ENCODE results near the gene ATP11C. TPM values are rescaled to one million over a fixed set of nuclear protein-coding genes. Genes with fewer than 3 reads are reported as not detected.

The ATP11C gene
- total RNA-seq, 2 donors from 2014 or later = 23.2 to 28.3 TPM

DNA sequence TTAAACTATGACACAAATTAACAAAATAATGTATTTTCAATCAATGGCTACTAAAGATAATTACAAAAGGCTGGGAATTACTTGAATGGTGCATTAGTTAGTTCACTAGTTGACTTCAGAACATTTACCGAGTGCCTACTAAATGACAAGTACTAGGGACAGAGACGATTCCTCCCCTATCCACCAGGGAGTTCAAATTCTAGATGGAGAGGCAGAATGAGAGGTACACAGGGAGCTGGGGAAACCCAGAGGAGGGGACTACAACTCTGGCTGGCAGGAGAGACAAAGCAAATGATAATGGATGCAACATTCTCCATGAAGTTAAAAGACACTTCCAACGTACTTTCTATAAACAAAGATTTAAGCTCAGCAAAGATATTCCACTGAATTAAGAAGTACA, 181.8 kb downstream of the ATP11C start:
- no peak overlapping the region for H3K27ac ChIP-seq
- H3K36me3 ChIP-seq = no peaks in the 10 kb centered on the region
- no peak for TF ChIP-seq POLR2AphosphoS5 (IDR thresholded peaks at IDR 0.05)
- TF ChIP-seq, protein P1, sequence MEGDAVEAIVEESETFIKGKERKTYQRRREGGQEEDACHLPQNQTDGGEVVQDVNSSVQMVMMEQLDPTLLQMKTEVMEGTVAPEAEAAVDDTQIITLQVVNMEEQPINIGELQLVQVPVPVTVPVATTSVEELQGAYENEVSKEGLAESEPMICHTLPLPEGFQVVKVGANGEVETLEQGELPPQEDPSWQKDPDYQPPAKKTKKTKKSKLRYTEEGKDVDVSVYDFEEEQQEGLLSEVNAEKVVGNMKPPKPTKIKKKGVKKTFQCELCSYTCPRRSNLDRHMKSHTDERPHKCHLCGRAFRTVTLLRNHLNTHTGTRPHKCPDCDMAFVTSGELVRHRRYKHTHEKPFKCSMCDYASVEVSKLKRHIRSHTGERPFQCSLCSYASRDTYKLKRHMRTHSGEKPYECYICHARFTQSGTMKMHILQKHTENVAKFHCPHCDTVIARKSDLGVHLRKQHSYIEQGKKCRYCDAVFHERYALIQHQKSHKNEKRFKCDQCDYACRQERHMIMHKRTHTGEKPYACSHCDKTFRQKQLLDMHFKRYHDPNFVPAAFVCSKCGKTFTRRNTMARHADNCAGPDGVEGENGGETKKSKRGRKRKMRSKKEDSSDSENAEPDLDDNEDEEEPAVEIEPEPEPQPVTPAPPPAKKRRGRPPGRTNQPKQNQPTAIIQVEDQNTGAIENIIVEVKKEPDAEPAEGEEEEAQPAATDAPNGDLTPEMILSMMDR (IDR thresholded peaks at IDR 0.05) = no peak
- TF ChIP-seq POLR2A (IDR thresholded peaks at IDR 0.05) = no peak
- no peak overlapping the region for H3K4me3 ChIP-seq
- WGBS = 80% methylated on average over 3 of the region's 3 CpGs
- intact Hi-C loops (cut with DNase I) = no loop called here
- H3K4me1 ChIP-seq (replicated peaks) = no peaks in the 10 kb centered on the region
- no peak for DNase-seq (ENCODE audit: low spot score)
- H3K27me3 ChIP-seq (replicated peaks; ENCODE audit: insufficient read depth) = no peaks in the 10 kb centered on the region
- H3K9me3 ChIP-seq = no peaks in the 10 kb centered on the region

- Histone ChIP-seq H3K36me3 (no peaks in the 10 kb centered on the region), H3K9me3 (no peaks in the 10 kb centered on the region), H3K27me3 (replicated peaks; ENCODE audit: insufficient read depth) (no peaks in the 10 kb centered on the region), H3K27ac (no peak overlapping the region), H3K4me1 (replicated peaks) (no peaks in the 10 kb centered on the region), H3K4me3 (no peak overlapping the region)
- no peak for DNase-seq (ENCODE audit: low spot score)
- TF ChIP-seq, protein P1 (IDR thresholded peaks at IDR 0.05) = no peak
- TF ChIP-seq POLR2AphosphoS5 (IDR thresholded peaks at IDR 0.05) (no peak), POLR2A (IDR thresholded peaks at IDR 0.05) (no peak)
- intact Hi-C loops (cut with DNase I) = no loop called here
Measured at GRCh38 chrX:139750390-139750789, 182.5 kb downstream of the ATP11C start.

GRCh38 chrX:139739138-139739537, 193.7 kb downstream of the ATP11C start:
- no peak for TF ChIP-seq POLR2AphosphoS5 (IDR thresholded peaks at IDR 0.05)
- TF ChIP-seq, protein P1 (IDR thresholded peaks at IDR 0.05) = no peak
- no peak for TF ChIP-seq POLR2A (IDR thresholded peaks at IDR 0.05)
- DNase-seq (ENCODE audit: low spot score) = no peak
- H3K4me1 ChIP-seq (replicated peaks) = no peaks in the 10 kb centered on the region
- no peaks in the 10 kb centered on the region for H3K9me3 ChIP-seq
- no peaks in the 10 kb centered on the region for H3K27me3 ChIP-seq (replicated peaks; ENCODE audit: insufficient read depth)
- no peak overlapping the region for H3K4me3 ChIP-seq
- intact Hi-C loops (cut with DNase I) = no loop called here
- 42% methylated on average over 2 of the region's 2 CpGs for WGBS
- no peak overlapping the region for H3K27ac ChIP-seq
- H3K36me3 ChIP-seq = no peaks in the 10 kb centered on the region

DNA sequence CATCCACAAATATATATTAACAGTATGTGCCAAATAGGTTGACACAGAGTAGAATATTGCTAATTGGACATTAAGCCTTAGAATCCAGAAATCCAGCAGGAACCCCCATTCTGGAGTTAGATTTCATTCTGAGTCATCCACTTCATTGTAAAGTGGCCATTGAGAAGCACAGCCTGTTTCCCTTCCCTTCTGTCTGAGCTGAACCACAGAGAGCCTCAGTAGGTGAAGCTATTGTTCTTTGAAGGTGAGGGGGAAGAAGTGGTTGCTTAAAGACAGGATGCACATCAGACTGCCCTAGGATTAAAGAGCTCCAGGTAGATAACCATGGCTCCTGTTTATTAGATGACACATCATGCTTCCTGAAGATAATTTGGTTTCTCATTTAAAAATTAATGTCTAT, 194.3 kb downstream of the ATP11C start:
- intact Hi-C loops (cut with DNase I) = no loop called here
- Histone ChIP-seq H3K9me3 (no peaks in the 10 kb centered on the region), H3K27ac (no peak overlapping the region), H3K27me3 (replicated peaks; ENCODE audit: insufficient read depth) (no peaks in the 10 kb centered on the region), H3K4me3 (no peak overlapping the region), H3K36me3 (no peaks in the 10 kb centered on the region), H3K4me1 (replicated peaks) (no peaks in the 10 kb centered on the region)
- DNase-seq (ENCODE audit: low spot score) = no peak
- TF ChIP-seq POLR2AphosphoS5 (IDR thresholded peaks at IDR 0.05) (no peak), POLR2A (IDR thresholded peaks at IDR 0.05) (no peak)
- TF ChIP-seq, protein P1 (IDR thresholded peaks at IDR 0.05) = no peak

- 88% methylated on average over 1 of the region's 1 CpG for WGBS
Measured at GRCh38 chrX:139736151-139736550, 196.7 kb downstream of the ATP11C start.

More at GRCh38 chrX:139736151-139736550, 196.7 kb downstream of the ATP11C start:
- intact Hi-C loops (cut with DNase I) = no loop called here
- H3K27me3 ChIP-seq (replicated peaks; ENCODE audit: insufficient read depth) = no peaks in the 10 kb centered on the region
- no peak for DNase-seq (ENCODE audit: low spot score)
- H3K36me3 ChIP-seq = no peaks in the 10 kb centered on the region
- H3K4me3 ChIP-seq = no peak overlapping the region
- no peak for TF ChIP-seq POLR2A (IDR thresholded peaks at IDR 0.05)
- TF ChIP-seq, protein P1 (IDR thresholded peaks at IDR 0.05) = no peak
- TF ChIP-seq POLR2AphosphoS5 (IDR thresholded peaks at IDR 0.05) = no peak
- no peak overlapping the region for H3K27ac ChIP-seq
- no peaks in the 10 kb centered on the region for H3K9me3 ChIP-seq
- H3K4me1 ChIP-seq (replicated peaks) = no peaks in the 10 kb centered on the region
